Neural progenitor cell (in vitro differentiated cells): ENCODE data around the gene MTFR1L. TPM values are rescaled to one million over a fixed set of nuclear protein-coding genes. Genes with fewer than 3 reads are reported as not detected.

Experiments used
- DNase-seq: peaks from one replicate; pipeline ENCODE4 v3.0.0-alpha.2; 2016; ENCODE audit warnings: low spot score
- H2AFZ ChIP-seq: fragments of 200-600 bp; sonication (generic); replicated peaks from 2 replicates; pipeline ENCODE4 v1.6.1; 2016; ENCODE audit warnings: antibody characterized with exemption
- H3F3A ChIP-seq: fragments of 200-600 bp; sonication (generic); 2 replicates; pipeline ENCODE4 v1.6.1; 2016; ENCODE audit warnings: antibody characterized with exemption, low read depth
- H3K27ac ChIP-seq: fragments of 200-600 bp; sonication (generic); 2 replicates; pipeline ENCODE4 v1.5.1; 2016; ENCODE audit warnings: mild to moderate bottlenecking
- H3K27me3 ChIP-seq: fragments of 200-600 bp; sonication (generic); 2 replicates; pipeline ENCODE4 v1.6.1; 2016; ENCODE audit warnings: mild to moderate bottlenecking, moderate library complexity
- H3K36me3 ChIP-seq: fragments of 200-600 bp; sonication (generic); 2 replicates; pipeline ENCODE4 v1.5.1; 2016
- H3K4me1 ChIP-seq: fragments of 200-600 bp; sonication (generic); 2 replicates; pipeline ENCODE4 v1.6.1; 2016; ENCODE audit warnings: mixed run types
- H3K4me2 ChIP-seq: fragments of 200-600 bp; sonication (generic); 2 replicates; pipeline ENCODE4 v1.6.1; 2016
- H3K4me3 ChIP-seq: fragments of 200-600 bp; sonication (generic); 2 replicates; pipeline ENCODE4 v1.5.1; 2016
- H3K79me2 ChIP-seq: fragments of 200-600 bp; sonication (generic); 2 replicates; pipeline ENCODE4 v1.6.1; 2016; ENCODE audit warnings: low read depth
- H3K9ac ChIP-seq: fragments of 200-600 bp; sonication (generic); 2 replicates; pipeline ENCODE4 v1.6.1; 2016
- H3K9me3 ChIP-seq: fragments of 200-600 bp; sonication (generic); 2 replicates; pipeline ENCODE4 v1.5.1; 2016; ENCODE audit warnings: low read depth
- H4K20me1 ChIP-seq: fragments of 200-600 bp; sonication (generic); 2 replicates; pipeline ENCODE4 v1.6.1; 2016; ENCODE audit warnings: low read depth
- H3K27ac Mint-ChIP-seq: 3 replicates; pipeline ENCODE4 v1.8.0; 2021; ENCODE audit warnings: mixed read lengths
- H3K27me3 Mint-ChIP-seq: 2 replicates; pipeline ENCODE4 v1.8.0; 2022; ENCODE audit warnings: low read depth, mild to moderate bottlenecking, inconsistent platforms, moderate library complexity, mixed read lengths; ENCODE audit not compliant: insufficient read depth
- H3K36me3 Mint-ChIP-seq: 3 replicates; pipeline ENCODE4 v1.8.0; 2021; ENCODE audit warnings: mixed read lengths
- H3K4me1 Mint-ChIP-seq: 3 replicates; pipeline ENCODE4 v1.8.0; 2021; ENCODE audit warnings: mixed read lengths
- H3K4me3 Mint-ChIP-seq: 3 replicates; pipeline ENCODE4 v1.8.0; 2021; ENCODE audit warnings: mild to moderate bottlenecking, moderate library complexity, mixed read lengths
- H3K9me3 Mint-ChIP-seq: 3 replicates; pipeline ENCODE4 v1.8.0; 2020; ENCODE audit warnings: mixed read lengths
- EZH2 ChIP-seq: fragments of 200-600 bp; sonication (generic); IDR thresholded peaks from 2 replicates; pipeline ENCODE4 v1.6.1; 2017; ENCODE audit warnings: antibody characterized with exemption, mild to moderate bottlenecking, moderate library complexity
- EZH2phosphoT487 ChIP-seq: fragments of 200-600 bp; sonication (generic); IDR thresholded peaks from 2 replicates; pipeline ENCODE4 v1.6.1; 2017; ENCODE audit warnings: antibody characterized with exemption
- small RNA-seq: library from RNA; depleted of rRNA; stranded (forward); fragments of <200 nt; gene quantifications from one replicate; pipeline ENCODE3, GENCODE V24; 2015
- total RNA-seq: library from RNA; depleted of rRNA; stranded (reverse); fragments of >200 nt; gene quantifications from 2 replicates; pipeline ENCODE4 v1.2.3, GENCODE V29; 2015; ENCODE audit warnings: low replicate concordance
- TF ChIP-seq, protein P1 (sequence below): fragments of 200-600 bp; sonication (generic); IDR thresholded peaks from 2 replicates; pipeline ENCODE4 v1.5.1; 2017; ENCODE audit warnings: antibody characterized with exemption, mild to moderate bottlenecking

The MTFR1L gene
- total RNA-seq, 1 donor from 2014 or later = 20.7 TPM

DNA sequence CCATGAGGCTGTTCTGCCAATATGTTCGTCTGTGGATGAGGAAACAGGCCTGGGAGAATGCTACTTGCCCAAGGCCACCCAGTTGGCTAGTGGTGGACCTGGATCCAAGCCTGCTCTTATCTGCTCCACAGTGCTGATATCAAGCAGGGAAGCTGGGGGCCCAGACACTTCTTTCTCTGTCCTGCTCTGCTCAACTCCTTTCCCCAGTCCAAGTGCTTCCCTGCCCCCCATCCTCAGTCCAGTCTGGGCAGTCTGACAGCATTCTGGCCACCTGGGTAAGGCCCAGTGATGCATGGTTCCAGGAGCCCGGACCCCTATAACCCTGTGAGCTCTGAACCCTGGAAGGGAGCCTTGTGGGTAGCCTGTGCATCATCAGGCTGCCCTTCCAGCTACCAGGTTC is 59.9 kb downstream of the MTFR1L start:
- peaks cover 23% of the 10 kb centered on the region for H3K27me3 ChIP-seq
- no peaks in the 10 kb centered on the region for H3K36me3 ChIP-seq
- H4K20me1 ChIP-seq = no peaks in the 10 kb centered on the region
- no peak overlapping the region for H2AFZ ChIP-seq
- H3K79me2 ChIP-seq = no peaks in the 10 kb centered on the region
- no peak overlapping the region for H3K27ac ChIP-seq
- H3K4me3 ChIP-seq = no peak overlapping the region
- H3K4me1 Mint-ChIP-seq = peaks cover 7% of the 10 kb centered on the region
- DNase-seq = no peak
- no peak overlapping the region for H3K4me2 ChIP-seq
- TF ChIP-seq EZH2phosphoT487 = no peak
- TF ChIP-seq, protein P1, sequence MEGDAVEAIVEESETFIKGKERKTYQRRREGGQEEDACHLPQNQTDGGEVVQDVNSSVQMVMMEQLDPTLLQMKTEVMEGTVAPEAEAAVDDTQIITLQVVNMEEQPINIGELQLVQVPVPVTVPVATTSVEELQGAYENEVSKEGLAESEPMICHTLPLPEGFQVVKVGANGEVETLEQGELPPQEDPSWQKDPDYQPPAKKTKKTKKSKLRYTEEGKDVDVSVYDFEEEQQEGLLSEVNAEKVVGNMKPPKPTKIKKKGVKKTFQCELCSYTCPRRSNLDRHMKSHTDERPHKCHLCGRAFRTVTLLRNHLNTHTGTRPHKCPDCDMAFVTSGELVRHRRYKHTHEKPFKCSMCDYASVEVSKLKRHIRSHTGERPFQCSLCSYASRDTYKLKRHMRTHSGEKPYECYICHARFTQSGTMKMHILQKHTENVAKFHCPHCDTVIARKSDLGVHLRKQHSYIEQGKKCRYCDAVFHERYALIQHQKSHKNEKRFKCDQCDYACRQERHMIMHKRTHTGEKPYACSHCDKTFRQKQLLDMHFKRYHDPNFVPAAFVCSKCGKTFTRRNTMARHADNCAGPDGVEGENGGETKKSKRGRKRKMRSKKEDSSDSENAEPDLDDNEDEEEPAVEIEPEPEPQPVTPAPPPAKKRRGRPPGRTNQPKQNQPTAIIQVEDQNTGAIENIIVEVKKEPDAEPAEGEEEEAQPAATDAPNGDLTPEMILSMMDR = no peak
- TF ChIP-seq EZH2 = no peak
- H3K36me3 Mint-ChIP-seq = peaks cover 2% of the 10 kb centered on the region
- H3K27ac Mint-ChIP-seq = peak overlapping the region; percentile 11
- no peak overlapping the region for H3K9ac ChIP-seq
- no peak overlapping the region for H3K4me3 Mint-ChIP-seq
- H3K27me3 Mint-ChIP-seq = peaks cover 17% of the 10 kb centered on the region
- no peaks in the 10 kb centered on the region for H3K9me3 ChIP-seq
- peaks cover 21% of the 10 kb centered on the region for H3F3A ChIP-seq
- no peaks in the 10 kb centered on the region for H3K9me3 Mint-ChIP-seq
- H3K4me1 ChIP-seq = no peaks in the 10 kb centered on the region

DNA sequence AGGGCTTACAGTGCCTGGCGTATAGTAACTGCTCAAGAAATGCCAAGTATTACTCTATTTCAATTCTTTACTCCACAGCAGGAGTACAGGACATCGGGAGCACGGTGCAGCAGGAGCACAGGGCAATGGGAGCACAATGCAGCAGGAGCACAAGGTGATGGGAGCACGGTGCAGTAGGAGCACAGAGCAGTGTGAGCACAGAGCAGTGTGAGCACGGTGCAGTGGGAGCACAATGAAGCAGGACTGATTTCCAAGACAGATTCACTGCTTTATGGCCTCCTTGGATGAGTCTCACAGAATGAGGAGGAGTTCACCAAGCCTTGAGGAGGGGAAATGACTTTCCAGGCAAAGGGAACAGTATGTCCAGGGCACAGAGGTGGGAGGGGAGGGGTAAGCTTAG is 60.8 kb downstream of the MTFR1L start:
- H3K4me1 ChIP-seq = no peaks in the 10 kb centered on the region
- no peak overlapping the region for H3K27ac ChIP-seq
- DNase-seq = no peak
- TF ChIP-seq EZH2phosphoT487 = no peak
- TF ChIP-seq EZH2 = no peak
- H3K9me3 ChIP-seq = no peaks in the 10 kb centered on the region
- H3K36me3 ChIP-seq = no peaks in the 10 kb centered on the region
- H3K27me3 ChIP-seq = peaks cover 23% of the 10 kb centered on the region
- peaks cover 18% of the 10 kb centered on the region for H3F3A ChIP-seq
- no peaks in the 10 kb centered on the region for H4K20me1 ChIP-seq
- Mint-ChIP-seq H3K4me3 (no peak overlapping the region), H3K27me3 (peaks cover 13% of the 10 kb centered on the region), H3K27ac (no peak overlapping the region), H3K9me3 (no peaks in the 10 kb centered on the region), H3K36me3 (peaks cover 2% of the 10 kb centered on the region), H3K4me1 (peaks cover 3% of the 10 kb centered on the region)
- H2AFZ ChIP-seq = no peak overlapping the region
- H3K4me2 ChIP-seq = no peak overlapping the region
- no peak overlapping the region for H3K4me3 ChIP-seq
- H3K79me2 ChIP-seq = no peaks in the 10 kb centered on the region
- H3K9ac ChIP-seq = no peak overlapping the region

DNA sequence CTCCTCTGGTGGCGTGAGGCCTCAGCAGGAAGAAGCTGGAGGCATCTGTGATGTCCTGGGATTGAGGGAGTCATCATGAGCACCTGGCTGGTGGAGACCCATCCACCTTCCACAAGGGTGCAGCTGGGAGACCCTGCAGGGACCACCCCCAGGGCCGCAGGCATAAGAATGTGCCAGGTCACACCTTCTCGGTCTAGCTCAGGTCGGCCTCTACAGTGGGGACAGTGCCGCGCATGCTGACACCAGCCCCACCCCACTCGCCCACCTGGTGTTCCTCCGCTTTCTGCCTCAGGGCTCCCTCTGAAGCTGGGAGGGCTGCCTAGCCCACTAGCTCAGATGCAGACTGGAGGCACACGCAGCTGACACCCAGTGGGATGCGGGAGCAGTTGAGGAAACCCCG is 61.5 kb downstream of the MTFR1L start:
- Histone ChIP-seq H3K79me2 (no peaks in the 10 kb centered on the region), H3K27ac (no peak overlapping the region), H3K4me2 (no peak overlapping the region), H3K4me3 (no peak overlapping the region), H3K27me3 (peaks cover 18% of the 10 kb centered on the region), H3K4me1 (no peaks in the 10 kb centered on the region), H3K9ac (no peak overlapping the region), H3K9me3 (no peaks in the 10 kb centered on the region), H3K36me3 (no peaks in the 10 kb centered on the region), H3F3A (peaks cover 11% of the 10 kb centered on the region), H2AFZ (no peak overlapping the region), H4K20me1 (no peaks in the 10 kb centered on the region)
- Mint-ChIP-seq H3K4me1 (no peaks in the 10 kb centered on the region), H3K27me3 (peaks cover 10% of the 10 kb centered on the region), H3K36me3 (peaks cover 6% of the 10 kb centered on the region), H3K27ac (no peak overlapping the region), H3K4me3 (no peak overlapping the region), H3K9me3 (no peaks in the 10 kb centered on the region)
- TF ChIP-seq, protein P1 = no peak
- TF ChIP-seq EZH2 (no peak), EZH2phosphoT487 (no peak)
- no peak for DNase-seq

Small RNA genes lying within 50 kb of the gene (small RNA-seq; reads per million reads assigned to genes)
- gene RF00019 = not detected

Other genes with a start within 250 kb of the MTFR1L start
- gene MAN1C1, start 203.2 kb upstream of the MTFR1L start, total RNA-seq = 5.3 and 6.8 TPM in 2 replicates
- 24.9 and 50.4 TPM in 2 replicates for gene SELENON, start 19.8 kb upstream of the MTFR1L start, total RNA-seq
- 15.2 and 17.1 TPM in 2 replicates for gene AUNIP, start 39.5 kb downstream of the MTFR1L start, total RNA-seq
- gene PAQR7, start 55.8 kb downstream of the MTFR1L start, total RNA-seq = 1.1 and 3.7 TPM in 2 replicates
- gene STMN1, start 86.5 kb downstream of the MTFR1L start, total RNA-seq = 356 and 519 TPM in 2 replicates
- gene PAFAH2, start 178.1 kb downstream of the MTFR1L start, total RNA-seq = 16.6 and 18.2 TPM in 2 replicates
- 0.95 and 2.1 TPM in 2 replicates for gene EXTL1, start 201.8 kb downstream of the MTFR1L start, total RNA-seq
- gene SLC30A2, start 226.2 kb downstream of the MTFR1L start, total RNA-seq = not detected in 2 replicates
- gene TRIM63, start 247.7 kb downstream of the MTFR1L start, total RNA-seq = not detected in 2 replicates